AG09309 (cell line): ENCODE measurements around the gene FGA.

Experiments
- DNase-seq: peaks from one replicate; pipeline ENCODE4 v3.0.0-alpha.2; 2010; ENCODE audit warnings: low read depth
- H3K4me3 ChIP-seq: 2 replicates; pipeline ENCODE4 v1.5.1; 2011; ENCODE audit warnings: mild to moderate bottlenecking, low read depth, low read length, moderate library complexity; ENCODE audit not compliant: control insufficient read depth
- CTCF ChIP-seq: IDR thresholded peaks from 2 replicates; pipeline ENCODE4 v1.5.1; 2011; ENCODE audit warnings: mild to moderate bottlenecking, low read depth, low read length, inconsistent platforms; ENCODE audit not compliant: insufficient read depth, control insufficient read depth; ENCODE audit errors: missing control alignments

The FGA gene

DNA sequence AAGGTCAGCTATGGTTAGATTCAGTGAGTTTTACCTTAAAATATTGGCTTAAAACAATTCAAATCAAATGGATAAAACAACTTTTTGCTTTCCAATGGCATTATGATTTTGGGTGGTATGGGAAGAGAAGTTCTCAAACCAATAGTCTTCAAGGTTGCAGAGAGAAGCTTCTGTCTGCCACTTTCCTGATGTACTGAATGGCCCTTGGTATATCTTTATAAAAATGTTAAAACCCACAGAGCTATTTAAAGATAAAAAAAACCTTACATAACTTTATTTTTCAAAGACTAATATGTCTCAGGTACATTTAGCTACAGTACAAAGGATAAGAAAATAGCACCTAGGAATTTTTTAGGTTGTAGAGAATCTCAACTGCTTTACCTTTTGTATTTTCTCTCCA lies 6.9 kb downstream of the FGA start:
- H3K4me3 ChIP-seq: no peak overlapping the region
- no peak for DNase-seq
- no peak for TF ChIP-seq CTCF

GRCh38 chr4:154583230-154583629 lies 7.3 kb downstream of the FGA start:
- no peak overlapping the region for H3K4me3 ChIP-seq
- TF ChIP-seq CTCF: no peak
- DNase-seq: no peak

- H3K4me3 ChIP-seq: no peak overlapping the region
- TF ChIP-seq CTCF: no peak
- no peak for DNase-seq
These were observed 7.8 kb downstream of the FGA start for GRCh38 chr4:154582723-154583122.

DNA sequence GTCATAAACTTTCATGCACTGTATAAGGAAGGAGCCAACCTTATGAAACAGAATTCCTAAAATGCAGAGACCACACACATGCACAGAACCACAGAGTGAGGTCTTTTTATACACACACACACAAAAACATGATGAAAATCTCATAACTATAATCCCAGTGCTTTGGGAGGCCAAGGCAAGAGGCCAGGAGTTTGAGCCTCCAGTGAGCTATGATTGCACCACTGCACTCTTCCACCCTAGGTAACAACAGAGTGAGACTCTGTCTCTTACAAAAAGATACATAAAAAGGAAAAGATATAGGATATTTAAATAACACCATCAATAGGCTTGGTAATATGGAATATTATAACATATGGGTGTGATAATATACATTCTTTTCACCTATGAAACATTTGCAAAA lies 10.6 kb downstream of the FGA start:
- DNase-seq: no peak
- TF ChIP-seq CTCF: no peak
- no peak overlapping the region for H3K4me3 ChIP-seq

- no peak for TF ChIP-seq CTCF
- H3K4me3 ChIP-seq: no peak overlapping the region
- DNase-seq: no peak
These were observed 11.6 kb downstream of the FGA start for GRCh38 chr4:154578919-154579318.

DNA sequence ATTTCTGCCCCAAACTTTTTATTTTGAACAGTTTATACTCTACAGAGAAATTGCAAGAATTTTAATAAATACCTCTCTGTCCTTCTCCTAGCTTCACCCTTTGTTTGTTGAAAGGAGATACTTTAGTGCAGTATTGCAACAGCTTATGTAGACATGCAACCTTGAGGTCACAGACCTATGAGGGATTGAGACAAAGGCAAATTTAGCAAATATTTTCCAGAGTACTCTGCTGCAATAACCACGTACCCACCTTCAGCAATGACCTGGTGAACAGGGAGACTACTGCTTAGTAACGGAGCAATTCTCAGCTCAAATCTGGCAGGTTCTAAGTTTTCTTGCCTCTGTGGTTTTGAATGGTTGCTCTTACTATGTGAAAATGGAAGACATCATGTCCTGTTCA lies 13.2 kb downstream of the FGA start:
- no peak overlapping the region for H3K4me3 ChIP-seq
- DNase-seq: no peak
- TF ChIP-seq CTCF: no peak

DNA sequence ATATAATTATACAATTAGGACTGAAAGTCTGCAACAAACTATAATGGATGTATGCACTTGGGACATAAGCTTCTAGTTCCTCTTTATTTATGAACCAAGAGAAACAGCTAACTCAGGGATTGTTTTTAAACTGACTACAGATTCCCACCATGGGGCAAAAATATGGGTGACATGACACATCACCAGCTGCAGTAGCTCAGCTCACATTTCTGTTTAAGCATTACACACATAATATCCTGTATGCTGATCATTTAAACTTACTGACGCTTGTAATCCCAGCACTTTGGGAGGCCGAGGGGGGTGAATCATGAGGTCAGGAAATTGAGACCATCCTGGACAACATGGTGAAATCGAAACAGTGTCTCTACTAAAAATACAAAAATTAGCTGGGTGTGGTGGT lies 16.2 kb downstream of the FGA start:
- H3K4me3 ChIP-seq: no peak overlapping the region
- DNase-seq: no peak
- no peak for TF ChIP-seq CTCF
